T-cell (primary cell): ENCODE results near the gene AXL. TPM values are rescaled to one million over a fixed set of nuclear protein-coding genes. Genes with fewer than 3 reads are reported as not detected.

Experiments
- total RNA-seq, 35 experiments: library from RNA in 6 of 35; stranded (reverse) in 6 of 35; fragments of 120-200 nt in 1 of 35; gene quantifications; one replicate each; pipeline versions ENCODE4 v1.2.1 to v1.2.4 and lab custom pipeline; 2013 to 2026

AXL gene
- total RNA-seq, 5 donors from 2014 or later (not counting 1 experiment from before 2014, with no cell fraction given), result 0.16 to 0.70 (median 0.47) TPM; not detected in 2

Other genes starting within 250 kb of the AXL start
- gene CYP2B6, start 227.9 kb upstream of the AXL start, total RNA-seq, result under 1 TPM in 3 of 5 donors, not detected in 2; 0.20 to 0.61 (median 0.38) TPM
- gene CYP2A13, start 130.8 kb upstream of the AXL start, total RNA-seq, result not detected
- 1 to 10 TPM in 1 of 5 donors, under 1 TPM in 1, not detected in 3; 0.83 to 1.3 TPM for gene CYP2F1, start 104.8 kb upstream of the AXL start, total RNA-seq
- gene CYP2S1, start 26.0 kb upstream of the AXL start, total RNA-seq, result 1 to 10 TPM in 1 of 5 donors, under 1 TPM in 3, not detected in 1; 0.20 to 1.2 (median 0.51) TPM
- gene HNRNPUL1, start 45.1 kb downstream of the AXL start, total RNA-seq, result 100 to 1,000 TPM; 275 to 350 (median 307) TPM
- gene CCDC97, start 90.9 kb downstream of the AXL start, total RNA-seq, result 10 to 100 TPM; 38.9 to 61.5 (median 55.1) TPM
- gene TGFB1, start 134.7 kb downstream of the AXL start, total RNA-seq, result 100 to 1,000 TPM; 170 to 412 (median 206) TPM
- 10 to 100 TPM; 15.3 to 27.9 (median 16.4) TPM for gene B9D2, start 144.9 kb downstream of the AXL start, total RNA-seq
- gene TMEM91, start 157.3 kb downstream of the AXL start, total RNA-seq, result 10 to 100 TPM in 3 of 5 donors, 1 to 10 TPM in 2; 9.9 to 14.7 (median 13.2) TPM
- gene EXOSC5, start 178.1 kb downstream of the AXL start, total RNA-seq, result 10 to 100 TPM; 12.4 to 32.8 (median 27.1) TPM
- gene BCKDHA, start 178.6 kb downstream of the AXL start, total RNA-seq, result 10 to 100 TPM; 13.0 to 28.6 (median 27.0) TPM
- 1 to 10 TPM in 4 of 5 donors, under 1 TPM in 1; 0.76 to 5.0 (median 1.3) TPM for gene B3GNT8, start 208.2 kb downstream of the AXL start, total RNA-seq
- 10 to 100 TPM; 19.5 to 33.9 (median 24.7) TPM for gene DMAC2, start 220.7 kb downstream of the AXL start, total RNA-seq
- under 1 TPM in 2 of 5 donors, not detected in 3; 0.29 to 0.55 TPM for gene ERICH4, start 223.9 kb downstream of the AXL start, total RNA-seq